Endothelial cell of umbilical vein (primary cell): ENCODE results near the gene KCNQ2.

ENCODE experiments used
- CTCF ChIP-seq, 2 donors: IDR thresholded peaks; 1 replicate in 1 of 2; 2 replicates in 1 of 2; pipeline ENCODE4 v1.5.1; 2011; ENCODE audit warnings: low read length in 2 of 2, mild to moderate bottlenecking in 2 of 2, moderate library complexity in 2 of 2, control low read depth in 1 of 2, inconsistent platforms in 1 of 2, low read depth in 1 of 2; ENCODE audit not compliant: insufficient read depth in 1 of 2; ENCODE audit errors: extremely low read depth in 1 of 2
- POLR2AphosphoS5 ChIP-seq: IDR thresholded peaks from 2 replicates; pipeline ENCODE4 v1.6.1; 2012; ENCODE audit warnings: low read depth, mild to moderate bottlenecking, control low read depth, low read length, moderate library complexity; ENCODE audit not compliant: insufficient read depth

GRCh38 chr20:63411151-63411897 is 61.1 kb downstream of the KCNQ2 start:
- TF ChIP-seq CTCF (IDR thresholded peaks at IDR 0.05; ENCODE audit: extremely low read depth in 1 of 2, insufficient read depth in 1 of 2, low read depth in 1 of 2, low read length in 2 of 2): no peak
- TF ChIP-seq POLR2AphosphoS5: no peak
